GM12872 (cell line): ENCODE data around the gene APOLD1.

ENCODE experiments used
- CTCF ChIP-seq: IDR thresholded peaks from 3 replicates; pipeline ENCODE4 v1.5.1; 2011; ENCODE audit warnings: low read depth, mild to moderate bottlenecking, low read length, moderate library complexity; ENCODE audit not compliant: insufficient read depth

APOLD1 gene

GRCh38 chr12:12804011-12804410 lies 18.6 kb downstream of the APOLD1 start:
- no peak for TF ChIP-seq CTCF

GRCh38 chr12:12804432-12804886 lies 19.0 kb downstream of the APOLD1 start:
- TF ChIP-seq CTCF, result no peak

- TF ChIP-seq CTCF, result no peak
Measured at GRCh38 chr12:12806784-12807516, 21.5 kb downstream of the APOLD1 start.

GRCh38 chr12:12807970-12808702 lies 22.7 kb downstream of the APOLD1 start:
- no peak for TF ChIP-seq CTCF

GRCh38 chr12:12810553-12811021 lies 25.1 kb downstream of the APOLD1 start:
- no peak for TF ChIP-seq CTCF

- TF ChIP-seq CTCF, result no peak
Measured at GRCh38 chr12:12811343-12811742, 25.9 kb downstream of the APOLD1 start.

GRCh38 chr12:12812174-12812573 lies 26.7 kb downstream of the APOLD1 start:
- no peak for TF ChIP-seq CTCF
